HG03571 (cell line): Measurements from ENCODE around the gene AXL.

Experiments used
- ATAC-seq: cut with Tn5 transposase; IDR thresholded peaks from one replicate; pipeline ENCODE4 v1.9.1; 2021; ENCODE audit not compliant: unreplicated experiment

AXL gene

DNA sequence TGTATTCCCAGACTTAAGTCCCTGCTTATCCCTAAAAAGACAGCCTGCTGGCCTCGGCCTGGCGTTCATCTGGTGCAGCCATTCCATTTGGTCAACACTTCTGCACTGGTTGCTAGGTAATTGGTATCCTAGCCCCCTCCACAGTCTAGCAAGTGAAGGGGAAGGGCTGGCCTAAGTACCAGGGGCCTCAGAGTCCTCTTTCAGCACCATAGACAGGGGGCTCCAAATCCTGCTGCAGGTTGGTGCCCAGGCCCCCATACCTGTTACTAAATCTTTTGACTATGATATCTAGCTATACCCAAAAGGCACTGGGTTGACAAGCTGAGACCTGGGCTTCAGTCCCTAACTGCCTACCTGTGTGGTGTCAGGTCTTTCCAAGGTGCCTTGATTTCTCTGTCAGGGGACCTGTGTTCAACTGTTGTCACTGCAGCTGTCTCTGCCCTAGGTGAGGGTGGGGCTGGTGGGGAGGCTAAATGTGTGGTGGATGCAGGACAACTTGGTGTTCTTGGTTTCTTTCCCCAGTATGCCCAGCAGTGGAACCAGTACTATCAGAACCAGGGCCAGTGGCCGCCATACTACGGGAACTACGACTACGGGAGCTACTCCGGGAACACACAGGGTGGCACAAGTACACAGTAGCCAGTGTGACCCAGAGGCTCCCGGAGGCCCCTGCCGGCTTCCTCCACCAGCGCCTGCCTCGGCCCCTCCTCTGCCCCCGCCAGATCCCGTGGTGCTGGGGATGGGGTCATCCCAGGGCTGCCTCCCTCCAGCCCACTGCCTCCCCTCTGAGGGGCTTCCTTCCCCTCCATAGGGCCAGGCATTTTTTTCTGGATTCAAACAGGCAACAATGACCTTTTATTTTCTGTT lies 87.1 kb downstream of the AXL start:
- no peak for ATAC-seq

GRCh38 chr19:41307090-41307875 lies 88.3 kb downstream of the AXL start:
- ATAC-seq: no peak

DNA sequence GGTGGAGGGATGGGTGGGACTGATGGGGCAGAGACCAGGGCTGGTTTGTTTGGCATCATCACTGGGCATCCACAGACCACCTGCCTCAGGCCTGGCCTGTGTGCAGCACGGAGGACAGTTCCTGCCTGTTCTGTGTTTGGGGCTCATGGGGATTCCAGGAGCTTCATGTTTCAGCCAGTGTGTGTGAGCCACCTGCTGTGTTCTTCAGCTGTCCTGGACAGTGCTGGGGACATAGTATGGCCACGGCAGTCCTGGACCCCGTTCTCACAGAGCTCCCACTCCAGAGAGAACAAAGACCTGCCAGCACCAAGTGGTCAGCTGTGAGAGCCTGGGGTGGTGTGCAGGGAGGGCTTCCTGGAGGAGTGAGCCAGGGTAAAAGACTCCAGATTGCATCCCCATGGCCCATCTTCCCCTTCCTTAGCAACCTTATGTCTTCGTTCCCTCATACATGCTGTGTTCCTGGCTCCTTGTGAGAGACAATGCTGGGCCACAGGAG lies 89.0 kb downstream of the AXL start:
- ATAC-seq: no peak

DNA sequence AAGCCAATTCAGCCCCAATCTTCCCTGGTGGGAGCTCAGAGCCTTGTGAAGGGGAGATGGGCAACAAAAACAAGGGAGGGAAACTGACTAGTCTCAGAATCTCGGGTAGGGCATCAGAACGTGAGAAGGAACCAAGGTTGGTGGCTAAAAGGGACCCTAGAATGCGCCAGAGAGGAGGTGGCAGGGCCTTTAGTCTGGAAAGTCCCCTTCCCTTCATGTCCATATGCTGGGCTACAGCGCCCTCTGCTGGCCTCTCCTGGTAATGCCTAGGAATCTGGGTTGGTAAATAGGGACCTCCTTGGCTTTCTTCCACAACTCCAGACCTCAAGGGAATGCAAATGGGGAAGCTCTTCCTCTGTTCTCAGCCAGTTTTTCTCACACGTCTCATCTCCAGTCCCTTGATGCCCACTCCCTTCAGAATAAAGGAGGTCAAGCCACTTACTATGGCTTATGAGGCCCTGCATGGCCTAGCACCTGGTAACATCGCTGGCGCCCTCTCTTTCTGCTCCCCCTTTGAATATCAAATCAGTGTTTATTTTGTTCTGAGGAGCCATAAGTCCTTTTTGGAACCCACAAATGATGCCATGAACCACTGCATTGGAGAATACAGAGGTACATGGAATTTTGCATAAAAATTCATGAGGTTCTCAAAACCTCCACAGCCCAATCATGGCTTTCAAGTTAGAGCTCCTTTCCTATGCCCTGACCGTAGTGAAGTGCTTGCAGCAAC lies 89.6 kb downstream of the AXL start:
- no peak for ATAC-seq

- no peak for ATAC-seq
These were observed 90.4 kb downstream of the AXL start for GRCh38 chr19:41309180-41310032.

DNA sequence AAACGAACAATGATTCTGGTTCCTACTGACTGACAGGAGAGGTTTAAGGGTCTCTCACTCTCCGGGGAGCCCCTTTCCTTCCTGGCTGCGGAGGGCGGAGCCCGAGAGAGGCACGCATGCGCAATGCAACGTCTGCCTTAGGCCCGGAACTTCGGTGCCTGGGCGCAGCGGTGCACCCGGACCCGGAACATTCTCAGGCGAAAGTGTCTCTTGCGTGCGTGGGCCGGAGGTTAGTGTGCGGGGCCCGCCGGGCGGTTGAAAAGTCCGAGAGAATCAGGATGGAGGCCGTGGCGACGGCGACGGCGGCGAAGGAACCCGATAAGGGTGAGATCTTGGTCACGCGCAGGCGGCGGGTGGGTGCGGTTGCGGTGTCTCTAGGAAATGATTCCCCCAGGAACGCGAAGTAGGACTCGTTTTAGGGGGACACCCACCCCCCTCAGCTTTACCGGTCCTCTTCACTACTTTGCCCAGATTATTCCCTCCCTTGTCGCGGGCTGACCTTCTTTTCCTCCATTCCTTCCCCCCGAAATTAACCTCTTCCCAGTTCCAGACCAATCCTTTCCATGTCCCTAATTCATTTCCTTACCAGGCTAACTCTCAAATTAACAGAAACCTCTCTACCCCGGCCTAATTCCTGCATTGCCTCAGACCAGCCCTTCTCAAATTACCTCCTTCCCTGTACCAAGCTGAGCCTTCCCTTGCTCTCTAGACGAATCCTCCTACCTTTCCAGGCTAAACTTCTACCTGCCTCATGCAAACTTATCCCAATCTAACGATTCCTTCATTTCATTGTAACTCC lies 91.2 kb downstream of the AXL start, which contains the start of gene CCDC97:
TSS of gene CCDC97 (plus strand) at position 140 of the 799 bp plus-strand sequence. CDS start at position 279, 139 bp downstream.
- ATAC-seq: peak; percentile 54

- ATAC-seq: no peak
These were observed 92.0 kb downstream of the AXL start for GRCh38 chr19:41311072-41311471.
